BE2C (cell line): ENCODE data around the gene PSMC3.

ENCODE experiments used
- DNase-seq: peaks from one replicate; pipeline ENCODE4 v3.0.0-alpha.2; 2020
- H3K27me3 ChIP-seq: fragments of 250-450 bp; sonication (Bioruptor Pico); 2 replicates; pipeline ENCODE4 v1.5.1; 2020; ENCODE audit warnings: mild to moderate bottlenecking
- H3K36me3 ChIP-seq: fragments of 250-450 bp; sonication (Bioruptor Pico); 2 replicates; pipeline ENCODE4 v1.5.1; 2020; ENCODE audit warnings: mild to moderate bottlenecking
- H3K4me1 ChIP-seq: fragments of 250-450 bp; sonication (Bioruptor Pico); 2 replicates; pipeline ENCODE4 v1.5.1; 2020
- H3K4me3 ChIP-seq: 2 replicates; pipeline ENCODE4 v1.5.1; 2011; ENCODE audit warnings: low read depth, low read length
- H3K9me3 ChIP-seq: fragments of 250-450 bp; sonication (Bioruptor Pico); 2 replicates; pipeline ENCODE4 v1.5.1; 2020
- TF ChIP-seq, protein P1 (sequence below): IDR thresholded peaks from 2 replicates; pipeline ENCODE4 v1.5.1; 2012; ENCODE audit warnings: mild to moderate bottlenecking, low read depth, low read length

Gene PSMC3

DNA sequence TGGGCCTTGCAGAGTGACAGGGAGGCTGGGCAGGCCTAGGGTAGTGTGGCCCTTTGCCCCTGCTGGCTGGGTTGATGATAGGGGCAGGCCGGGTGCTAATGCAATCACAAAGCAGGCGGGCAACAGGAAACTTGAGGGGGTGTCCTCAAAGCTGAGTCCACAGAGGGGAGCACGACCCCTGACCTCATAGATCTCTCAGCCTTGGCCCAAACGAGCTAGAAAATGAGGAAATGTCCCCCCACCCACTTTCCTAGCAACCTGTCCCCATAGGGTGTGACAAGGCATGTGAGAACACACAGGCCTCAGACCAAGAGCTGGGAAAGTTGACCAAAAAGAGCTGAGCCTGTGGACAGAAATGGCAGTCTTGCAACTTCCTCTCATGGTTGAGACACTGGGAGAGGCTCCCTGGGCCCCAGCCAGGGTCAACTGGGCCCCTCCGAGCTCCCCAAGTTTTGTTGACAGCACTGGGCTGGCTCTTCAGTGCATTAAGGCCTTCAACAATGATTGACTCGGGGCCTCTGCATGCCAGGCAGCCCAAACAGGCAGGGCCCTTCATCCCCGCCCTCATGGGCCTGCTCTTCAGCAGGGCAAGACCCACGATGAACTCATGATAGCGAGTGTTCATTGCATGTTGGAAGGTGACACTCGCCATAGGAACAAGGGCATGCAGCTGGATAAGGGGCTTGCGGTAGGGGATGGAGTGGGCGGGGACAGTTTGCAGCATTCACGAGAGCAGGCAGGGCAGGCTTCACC lies 38.1 kb downstream of the PSMC3 start:
- H3K36me3 ChIP-seq, result no peaks in the 10 kb centered on the region
- no peaks in the 10 kb centered on the region for H3K9me3 ChIP-seq
- TF ChIP-seq, protein P1, sequence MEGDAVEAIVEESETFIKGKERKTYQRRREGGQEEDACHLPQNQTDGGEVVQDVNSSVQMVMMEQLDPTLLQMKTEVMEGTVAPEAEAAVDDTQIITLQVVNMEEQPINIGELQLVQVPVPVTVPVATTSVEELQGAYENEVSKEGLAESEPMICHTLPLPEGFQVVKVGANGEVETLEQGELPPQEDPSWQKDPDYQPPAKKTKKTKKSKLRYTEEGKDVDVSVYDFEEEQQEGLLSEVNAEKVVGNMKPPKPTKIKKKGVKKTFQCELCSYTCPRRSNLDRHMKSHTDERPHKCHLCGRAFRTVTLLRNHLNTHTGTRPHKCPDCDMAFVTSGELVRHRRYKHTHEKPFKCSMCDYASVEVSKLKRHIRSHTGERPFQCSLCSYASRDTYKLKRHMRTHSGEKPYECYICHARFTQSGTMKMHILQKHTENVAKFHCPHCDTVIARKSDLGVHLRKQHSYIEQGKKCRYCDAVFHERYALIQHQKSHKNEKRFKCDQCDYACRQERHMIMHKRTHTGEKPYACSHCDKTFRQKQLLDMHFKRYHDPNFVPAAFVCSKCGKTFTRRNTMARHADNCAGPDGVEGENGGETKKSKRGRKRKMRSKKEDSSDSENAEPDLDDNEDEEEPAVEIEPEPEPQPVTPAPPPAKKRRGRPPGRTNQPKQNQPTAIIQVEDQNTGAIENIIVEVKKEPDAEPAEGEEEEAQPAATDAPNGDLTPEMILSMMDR, result no peak
- no peaks in the 10 kb centered on the region for H3K27me3 ChIP-seq
- no peaks in the 10 kb centered on the region for H3K4me1 ChIP-seq
- no peak overlapping the region for H3K4me3 ChIP-seq
- no peak for DNase-seq

DNA sequence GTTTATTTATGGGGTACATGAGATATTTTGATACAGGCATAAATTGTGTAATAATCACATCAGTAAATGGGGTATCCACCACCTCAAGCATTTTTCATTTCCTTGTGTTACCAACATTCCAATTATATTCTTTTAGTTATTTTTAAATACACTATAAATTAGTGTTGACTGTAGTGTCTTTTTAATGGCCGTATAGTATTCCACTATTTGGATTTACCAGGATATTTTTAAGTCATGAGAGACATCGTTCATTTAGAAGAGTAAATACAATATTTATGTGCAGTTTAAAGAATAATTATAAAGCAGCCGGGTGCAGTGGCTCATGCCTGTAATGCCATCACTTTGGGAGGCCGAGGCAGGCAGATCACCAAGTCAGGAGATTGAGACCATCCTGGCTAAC lies 41.7 kb downstream of the PSMC3 start:
- H3K36me3 ChIP-seq, result no peaks in the 10 kb centered on the region
- TF ChIP-seq, protein P1, result no peak
- DNase-seq, result no peak
- no peaks in the 10 kb centered on the region for H3K4me1 ChIP-seq
- H3K4me3 ChIP-seq, result no peak overlapping the region
- H3K9me3 ChIP-seq, result no peaks in the 10 kb centered on the region
- H3K27me3 ChIP-seq, result no peaks in the 10 kb centered on the region

DNA sequence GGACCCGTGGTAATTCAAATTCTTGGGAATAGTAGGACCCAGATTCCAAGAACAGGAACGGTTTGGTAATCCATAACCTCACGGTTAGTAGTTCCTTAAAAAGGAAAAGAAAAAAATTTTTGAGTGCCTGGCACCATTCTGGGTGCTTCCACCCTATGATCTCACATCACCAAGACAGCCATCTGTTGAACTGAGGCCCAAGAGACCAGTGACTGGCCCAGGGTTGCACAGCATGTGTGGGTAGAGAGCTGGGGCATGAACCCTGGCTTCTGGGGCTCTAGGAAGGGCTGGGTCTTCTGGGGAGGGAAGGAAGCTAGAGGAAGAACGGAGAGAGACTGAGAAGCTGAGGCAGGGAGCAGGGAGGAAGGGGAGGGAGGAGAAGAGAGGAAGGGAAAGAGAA lies 43.2 kb downstream of the PSMC3 start:
- no peaks in the 10 kb centered on the region for H3K9me3 ChIP-seq
- TF ChIP-seq, protein P1, result no peak
- no peaks in the 10 kb centered on the region for H3K36me3 ChIP-seq
- DNase-seq, result no peak
- no peaks in the 10 kb centered on the region for H3K4me1 ChIP-seq
- H3K4me3 ChIP-seq, result no peak overlapping the region
- no peaks in the 10 kb centered on the region for H3K27me3 ChIP-seq

DNA sequence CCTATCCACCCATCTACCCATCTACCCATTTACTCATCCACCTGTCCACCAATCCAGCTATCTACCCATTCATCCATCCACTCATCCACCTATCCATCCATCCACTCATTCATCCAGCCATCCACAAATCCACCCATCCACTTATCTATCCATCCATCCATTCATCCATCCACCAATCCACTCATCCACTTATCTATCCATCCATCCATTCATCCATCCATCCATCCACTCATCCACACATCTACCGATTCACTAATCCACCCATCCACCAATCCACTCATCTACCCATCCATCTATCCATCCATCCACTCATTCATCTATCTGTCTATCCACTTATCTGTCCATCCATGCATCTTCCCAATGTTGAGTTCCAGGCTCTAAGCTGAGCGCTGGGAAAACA lies 46.2 kb downstream of the PSMC3 start:
- Histone ChIP-seq H3K4me1 (no peaks in the 10 kb centered on the region), H3K9me3 (no peaks in the 10 kb centered on the region), H3K4me3 (no peak overlapping the region), H3K27me3 (no peaks in the 10 kb centered on the region), H3K36me3 (no peaks in the 10 kb centered on the region)
- DNase-seq, result no peak
- TF ChIP-seq, protein P1, result no peak

- TF ChIP-seq, protein P1, result no peak
- Histone ChIP-seq H3K4me3 (no peak overlapping the region), H3K36me3 (no peaks in the 10 kb centered on the region), H3K27me3 (no peaks in the 10 kb centered on the region), H3K4me1 (no peaks in the 10 kb centered on the region), H3K9me3 (no peaks in the 10 kb centered on the region)
- DNase-seq, result no peak
Observed at GRCh38 chr11:47379317-47379716, 46.9 kb downstream of the PSMC3 start.

GRCh38 chr11:47378836-47379170 lies 47.4 kb downstream of the PSMC3 start:
- Histone ChIP-seq H3K4me1 (no peaks in the 10 kb centered on the region), H3K4me3 (no peak overlapping the region), H3K9me3 (no peaks in the 10 kb centered on the region), H3K36me3 (no peaks in the 10 kb centered on the region), H3K27me3 (no peaks in the 10 kb centered on the region)
- TF ChIP-seq, protein P1, result no peak
- no peak for DNase-seq
